Effector CD4-positive, alpha-beta T cell (primary cell): ENCODE measurements around the gene HIBADH.
"Not testable (repeated sequence)": the region's sequence is repeated elsewhere in the genome, so short reads cannot be mapped to it uniquely, and the experiment has no call there.

Experiments used
- DNase-seq: peaks from one replicate; pipeline ENCODE4 v3.0.0-alpha.2; 2020

The HIBADH gene

GRCh38 chr7:27595009-27595408 is 67.7 kb downstream of the HIBADH start:
- no peak for DNase-seq

DNA sequence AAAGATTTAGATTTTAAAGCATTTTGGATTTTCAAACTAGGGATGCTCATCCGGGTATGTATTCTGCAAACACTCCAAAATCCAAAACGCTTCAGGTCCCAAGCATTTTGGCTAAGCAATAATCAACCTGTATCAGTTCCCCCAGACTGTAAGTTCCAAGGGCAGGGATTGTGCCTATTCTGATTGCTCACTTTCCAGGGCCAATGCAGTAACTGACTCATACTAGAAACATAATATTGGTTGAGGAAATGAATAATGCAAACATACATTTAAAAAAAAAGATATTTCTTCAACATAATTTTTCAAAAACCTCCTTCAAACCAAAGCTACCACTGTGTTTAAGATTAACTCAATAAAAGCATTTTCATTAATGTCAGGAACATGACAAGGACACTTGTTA is 69.5 kb downstream of the HIBADH start:
- no peak for DNase-seq

GRCh38 chr7:27590416-27590815 is 72.3 kb downstream of the HIBADH start:
- DNase-seq, result no peak

- DNase-seq, result no peak
Measured at GRCh38 chr7:27587429-27587828, 75.3 kb downstream of the HIBADH start.

- DNase-seq, result no peak
Measured at GRCh38 chr7:27586825-27587224, 75.9 kb downstream of the HIBADH start.

DNA sequence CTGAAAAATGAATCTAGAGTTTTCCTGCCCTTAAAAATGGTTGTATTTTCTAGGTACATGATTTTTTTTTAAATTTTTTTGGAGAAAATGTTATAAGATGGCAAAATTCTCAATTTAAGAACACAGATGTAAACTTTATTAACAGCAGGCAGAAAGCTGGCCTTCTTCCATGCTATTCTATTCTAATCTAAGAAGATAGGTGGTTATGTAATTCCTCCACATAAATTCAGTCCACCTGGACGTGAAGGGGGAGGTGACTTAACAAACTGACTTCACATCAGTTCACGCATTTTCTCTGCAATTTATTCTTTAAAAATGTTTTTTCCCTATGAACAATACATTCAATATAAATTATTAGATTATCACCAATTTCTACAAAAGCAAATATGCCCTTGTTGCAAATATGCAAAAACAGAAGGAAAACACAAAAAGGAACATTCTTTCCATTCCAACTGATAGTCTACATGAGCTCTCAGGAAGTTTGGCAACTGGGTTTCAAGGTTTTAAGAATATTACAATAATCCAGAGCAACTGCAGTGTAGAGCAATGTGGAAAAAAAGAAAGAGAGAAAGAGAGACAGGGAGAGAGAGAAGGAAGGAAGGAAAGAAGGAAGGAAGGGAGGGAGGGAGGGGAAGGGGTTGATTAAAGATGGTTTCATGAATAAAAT is 76.8 kb downstream of the HIBADH start:
- no peak for DNase-seq

DNA sequence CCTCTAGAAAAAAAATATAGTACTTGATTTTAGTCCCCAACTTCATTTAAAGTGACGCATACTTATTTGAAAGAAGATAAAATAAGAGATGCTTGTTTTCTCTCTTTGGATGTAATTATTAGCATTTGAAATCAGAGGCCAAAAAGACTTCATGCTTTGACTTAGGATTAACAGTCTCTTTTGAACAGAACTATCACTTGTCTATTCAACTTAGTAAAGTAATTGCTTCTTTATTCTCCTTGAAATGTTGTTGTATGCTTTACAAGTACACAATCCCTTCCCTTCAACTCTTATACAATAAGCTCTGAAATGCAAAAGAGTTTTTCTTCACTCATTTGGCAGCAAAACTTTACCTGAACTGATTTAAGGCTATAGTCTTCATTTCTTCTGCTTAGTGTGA is 80.8 kb downstream of the HIBADH start:
- no peak for DNase-seq

- no peak for DNase-seq
Measured at GRCh38 chr7:27581119-27581518, 81.6 kb downstream of the HIBADH start.

GRCh38 chr7:27579565-27579964 is 83.1 kb downstream of the HIBADH start:
- no peak for DNase-seq

- DNase-seq, result not testable (repeated sequence)
Measured at GRCh38 chr7:27578169-27578568, 84.5 kb downstream of the HIBADH start.

GRCh38 chr7:27576360-27576944 is 86.2 kb downstream of the HIBADH start:
- no peak for DNase-seq

DNA sequence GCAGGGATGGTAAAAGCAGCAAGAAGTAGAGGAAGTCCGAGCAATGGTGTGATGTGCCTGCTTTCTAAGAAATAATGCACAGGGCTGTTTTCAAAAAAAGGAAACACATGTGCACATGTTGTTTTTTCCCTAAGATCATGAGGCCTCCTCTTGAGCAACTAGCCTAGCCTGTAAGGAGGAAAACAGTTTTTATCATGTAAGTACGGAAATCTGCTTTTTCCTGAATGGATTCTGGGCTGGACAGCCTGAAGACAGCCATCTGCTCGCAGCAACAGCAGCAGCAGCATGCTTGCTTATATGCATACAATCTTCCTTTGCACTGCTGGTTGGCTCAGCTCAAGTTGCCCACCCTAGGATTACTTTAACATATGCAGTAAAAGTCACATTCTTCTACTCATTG is 87.1 kb downstream of the HIBADH start:
- no peak for DNase-seq

DNA sequence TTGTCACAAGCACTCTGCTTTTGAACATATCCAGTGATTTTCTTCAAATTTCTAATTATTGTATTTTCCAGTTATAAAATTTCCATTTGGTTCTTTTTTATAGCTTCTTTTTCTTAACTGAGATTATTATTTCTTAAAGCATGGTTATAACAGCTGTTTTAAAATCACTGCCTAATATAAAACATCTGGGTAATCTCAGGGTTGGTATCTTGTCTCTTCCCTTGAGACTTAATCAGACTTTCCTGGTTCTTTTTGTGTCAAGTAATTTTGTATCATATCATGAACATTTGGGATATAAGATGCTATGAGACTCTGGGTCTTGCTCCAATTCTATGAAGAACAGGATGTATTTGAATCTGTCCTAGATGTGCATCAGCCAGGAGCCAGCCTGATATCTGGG is 93.6 kb downstream of the HIBADH start:
- DNase-seq, result no peak

GRCh38 chr7:27567266-27567665 is 95.4 kb downstream of the HIBADH start:
- DNase-seq, result no peak

DNA sequence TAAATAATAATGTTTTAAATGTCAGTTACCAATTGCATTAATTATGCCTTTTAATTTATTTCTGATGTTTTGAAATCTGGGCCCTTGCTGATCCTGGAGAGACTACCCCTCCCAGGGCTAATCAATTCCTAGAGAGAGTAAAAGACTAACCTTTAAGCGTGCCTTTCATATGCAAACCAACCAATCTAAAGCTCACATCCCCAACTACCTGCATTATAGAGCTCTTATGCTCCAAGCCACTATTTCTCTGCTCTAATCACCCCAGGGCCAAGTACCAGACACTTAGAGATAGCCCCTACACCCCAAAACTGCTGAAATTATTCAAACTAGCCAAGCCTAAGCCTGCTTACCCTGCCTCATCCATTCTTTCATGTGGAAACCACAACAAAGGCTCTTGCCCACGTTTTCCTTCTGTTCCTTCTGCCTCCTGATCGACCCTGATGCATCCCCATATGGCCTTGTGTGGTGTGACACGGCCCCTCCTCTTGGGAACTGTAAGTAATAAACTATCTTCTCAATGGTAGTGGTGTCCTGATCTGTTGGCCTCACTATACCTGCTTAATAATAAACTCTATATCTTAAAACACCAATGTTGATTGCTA is 97.7 kb downstream of the HIBADH start:
- no peak for DNase-seq

DNA sequence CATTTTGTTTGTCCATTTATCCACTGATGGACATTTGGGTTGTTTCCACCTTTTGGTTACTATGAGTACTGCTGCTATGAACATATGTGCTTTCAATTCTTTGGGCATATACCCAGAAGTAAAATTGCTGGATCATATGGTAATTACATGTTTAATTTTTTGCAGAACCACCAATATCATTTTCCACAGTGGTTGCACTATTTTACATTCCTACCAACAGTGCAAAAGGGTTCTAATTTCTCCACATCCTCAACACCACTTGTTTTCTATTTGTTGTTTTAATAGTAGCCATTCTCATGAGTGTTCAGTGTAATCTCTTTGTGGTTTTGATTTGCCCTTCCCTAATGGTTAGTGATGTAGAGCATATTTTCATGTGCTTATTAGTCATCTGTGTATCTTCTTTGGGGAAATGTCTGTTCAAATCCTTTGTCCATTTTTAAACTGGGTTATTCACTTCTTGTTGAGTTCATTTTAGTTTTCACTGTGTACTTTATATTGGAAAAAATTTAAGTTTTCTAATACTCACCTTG is 101.9 kb downstream of the HIBADH start:
- no peak for DNase-seq

DNA sequence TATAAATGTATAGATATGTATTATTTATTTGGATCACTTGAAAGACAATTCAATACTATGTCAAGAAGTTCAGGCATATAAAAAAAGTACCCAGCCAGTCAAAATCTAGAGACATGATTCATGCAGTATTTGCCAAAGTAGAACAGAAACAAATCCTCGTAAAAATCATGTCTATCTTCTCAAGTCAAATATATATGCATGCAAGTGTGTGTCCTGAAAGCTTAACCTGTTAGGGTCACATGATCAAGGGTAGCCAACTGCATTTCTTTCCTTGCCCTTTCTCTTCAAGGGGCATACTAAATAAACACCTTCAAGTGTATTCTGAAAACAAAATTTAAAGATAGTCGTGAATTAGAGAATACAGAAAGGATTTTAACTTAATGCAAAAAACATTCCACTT is 107.0 kb downstream of the HIBADH start:
- no peak for DNase-seq

- DNase-seq, result no peak
Measured at GRCh38 chr7:27554826-27555225, 107.9 kb downstream of the HIBADH start.

DNA sequence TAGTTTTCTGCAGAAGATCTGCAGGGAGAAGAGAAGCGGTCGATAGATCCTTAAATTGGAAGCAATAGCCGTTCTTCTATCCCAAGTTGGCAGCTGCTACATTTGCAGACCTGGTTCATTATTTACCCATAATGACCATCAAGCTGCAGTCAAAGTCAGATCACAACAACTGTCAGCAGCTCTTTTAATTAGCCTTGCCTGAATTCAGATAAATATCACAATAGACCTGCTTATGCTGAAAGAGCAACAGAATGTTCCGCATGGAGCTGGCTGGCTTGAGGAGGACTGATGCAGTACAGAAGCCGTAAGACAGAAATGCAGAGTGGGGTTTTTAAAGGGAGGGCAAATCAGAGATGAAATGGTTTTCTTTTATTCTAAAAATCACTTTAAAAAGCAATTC is 109.4 kb downstream of the HIBADH start:
- DNase-seq, result no peak

- no peak for DNase-seq
Measured at GRCh38 chr7:27551803-27552400, 110.8 kb downstream of the HIBADH start.

- DNase-seq, result no peak
Measured at GRCh38 chr7:27549606-27550005, 113.1 kb downstream of the HIBADH start.

- DNase-seq, result no peak
Measured at GRCh38 chr7:27548304-27548703, 114.4 kb downstream of the HIBADH start.

DNA sequence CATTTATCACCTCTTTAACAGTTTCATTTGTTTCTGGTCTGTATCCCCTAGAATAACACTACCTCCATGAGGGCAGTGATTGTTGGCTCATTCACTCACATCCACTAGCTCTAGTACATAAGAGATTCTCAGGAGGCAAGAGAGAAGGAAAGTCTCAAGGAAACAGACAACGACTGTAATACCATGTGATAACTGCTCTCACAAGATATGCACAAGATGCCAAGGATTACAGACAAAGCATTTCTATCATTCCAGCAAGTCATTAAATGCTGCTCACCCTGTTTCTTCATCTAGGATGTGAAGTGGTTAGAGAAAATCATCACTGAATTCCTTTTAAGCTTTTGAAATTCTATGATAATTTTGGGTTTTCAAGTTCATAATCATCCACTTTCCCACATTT is 115.3 kb downstream of the HIBADH start:
- DNase-seq, result no peak

- DNase-seq, result no peak
Measured at GRCh38 chr7:27546610-27547009, 116.1 kb downstream of the HIBADH start.
